Neural progenitor cell (in vitro differentiated cells): ENCODE results near the gene RHNO1.

Experiments used
- CTCF ChIP-seq: fragments of 200-600 bp; sonication (generic); IDR thresholded peaks from 2 replicates; pipeline ENCODE4 v1.5.1; 2017; ENCODE audit warnings: antibody characterized with exemption, mild to moderate bottlenecking
- EZH2 ChIP-seq: fragments of 200-600 bp; sonication (generic); IDR thresholded peaks from 2 replicates; pipeline ENCODE4 v1.6.1; 2017; ENCODE audit warnings: antibody characterized with exemption, mild to moderate bottlenecking, moderate library complexity

DNA sequence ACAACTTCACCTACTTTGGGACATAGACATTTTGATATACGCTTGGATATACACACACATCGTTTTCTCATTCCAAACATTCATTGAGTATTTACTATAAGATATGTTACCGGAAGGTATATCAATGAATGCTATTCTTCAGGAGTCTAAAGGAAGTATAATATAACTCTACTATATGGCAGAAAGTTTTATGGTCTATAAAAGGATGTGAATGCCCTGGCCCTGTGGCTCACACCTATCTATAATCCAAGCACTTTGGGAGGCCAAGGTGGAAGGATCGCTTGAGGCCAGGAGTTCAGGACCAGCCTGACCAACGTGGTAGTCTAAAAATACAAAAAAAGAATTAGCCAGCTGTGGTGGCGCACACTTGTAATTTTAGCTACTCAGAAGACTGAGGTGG lies 47.7 kb upstream of the RHNO1 start:
- no peak for TF ChIP-seq CTCF
- no peak for TF ChIP-seq EZH2
